Measurements from ENCODE around the gene NPRL2. TPM values are rescaled to one million over a fixed set of nuclear protein-coding genes. Genes with fewer than 3 reads are reported as not detected.

The NPRL2 gene
- total and polyA plus RNA-seq, 2 of the 13 experiments (the other 11 are each of a cell fraction or from before 2014, with no cell fraction given): 30.6 to 51.4 TPM

GRCh38 chr3:50298836-50299637, 51.5 kb downstream of the NPRL2 start, which contains the start of the genes HYAL3 and NAA80 (continued):
- TF ChIP-seq MTF2 (CRISPR knock-in tag; IDR thresholded peaks at IDR 0.05; ENCODE audit: borderline replicate concordance): no peak
- no peak for TF ChIP-seq ZBTB37 (CRISPR knock-in tag; IDR thresholded peaks at IDR 0.05)
- TF ChIP-seq ZNF225 (CRISPR knock-in tag; IDR thresholded peaks at IDR 0.05): no peak
- TF ChIP-seq ZNF562 (CRISPR knock-in tag; IDR thresholded peaks at IDR 0.05; ENCODE audit: borderline replicate concordance): no peak
- no peak; the same call in 1 of the 2 replicates for TF ChIP-seq ZC3H4 (CRISPR knock-in tag; IDR thresholded peaks at IDR 0.05; ENCODE audit: borderline replicate concordance)
- peak; percentile 74 for TF ChIP-seq PTBP1 (IDR thresholded peaks at IDR 0.05; ENCODE audit: low read depth, low read length, poor library complexity, severe bottlenecking)
- peak; percentile 26; the same call in 1 of the 2 replicates for TF ChIP-seq MXD1 (CRISPR knock-in tag; IDR thresholded peaks at IDR 0.05)
- TF ChIP-seq ATF6 (CRISPR knock-in tag; conservative IDR thresholded peaks at IDR 0.05): no peak
- peak; percentile 49 for TF ChIP-seq REPIN1 (CRISPR knock-in tag; IDR thresholded peaks at IDR 0.05; ENCODE audit: borderline replicate concordance, low read depth)
- no peak for TF ChIP-seq FUBP1 (CRISPR knock-in tag; IDR thresholded peaks at IDR 0.05; ENCODE audit: borderline replicate concordance)
- TF ChIP-seq MNT (IDR thresholded peaks at IDR 0.05): peak; percentile 29
- no peak for TF ChIP-seq IRF2 (CRISPR knock-in tag; IDR thresholded peaks at IDR 0.05)
- TF ChIP-seq ESRRA (CRISPR knock-in tag; IDR thresholded peaks at IDR 0.05; ENCODE audit: low read depth): no peak
- TF ChIP-seq BRF2 (CRISPR knock-in tag; IDR thresholded peaks at IDR 0.05): no peak; the same call in 1 of the 2 replicates
- no peak; the same call in 1 of the 2 replicates for TF ChIP-seq ZNF780A (CRISPR knock-in tag; IDR thresholded peaks at IDR 0.05)
- TF ChIP-seq ZNF24 (IDR thresholded peaks at IDR 0.05): 0 out of 2 replicates have a peak, but pooled peaks have one; percentile 67
- TF ChIP-seq ZNF597 (CRISPR knock-in tag; IDR thresholded peaks at IDR 0.05): no peak
- no peak for TF ChIP-seq ZFP82 (CRISPR knock-in tag; IDR thresholded peaks at IDR 0.05; ENCODE audit: borderline replicate concordance)

Measured in HepG2 (cell line).